Activated CD8-positive, alpha-beta memory T cell treated with anti-CD3 and anti-CD28 coated beads, Interleukin-2, amount 50 U/mL, for 4 hours (primary cell): ENCODE measurements around the gene TIGD7.
A peak's percentile ranks its signal among the peaks of the same experiment; 100 is the strongest.

Experiments
- DNase-seq: peaks from one replicate; pipeline ENCODE4 v3.0.0-alpha.2; 2020

Gene TIGD7, protein sequence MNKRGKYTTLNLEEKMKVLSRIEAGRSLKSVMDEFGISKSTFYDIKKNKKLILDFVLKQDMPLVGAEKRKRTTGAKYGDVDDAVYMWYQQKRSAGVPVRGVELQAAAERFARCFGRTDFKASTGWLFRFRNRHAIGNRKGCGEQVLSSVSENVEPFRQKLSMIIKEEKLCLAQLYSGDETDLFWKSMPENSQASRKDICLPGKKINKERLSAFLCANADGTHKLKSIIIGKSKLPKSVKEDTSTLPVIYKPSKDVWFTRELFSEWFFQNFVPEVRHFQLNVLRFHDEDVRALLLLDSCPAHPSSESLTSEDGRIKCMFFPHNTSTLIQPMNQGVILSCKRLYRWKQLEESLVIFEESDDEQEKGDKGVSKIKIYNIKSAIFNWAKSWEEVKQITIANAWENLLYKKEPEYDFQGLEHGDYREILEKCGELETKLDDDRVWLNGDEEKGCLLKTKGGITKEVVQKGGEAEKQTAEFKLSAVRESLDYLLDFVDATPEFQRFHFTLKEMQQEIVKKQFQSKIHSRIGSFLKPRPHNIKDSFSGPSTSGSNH

DNA sequence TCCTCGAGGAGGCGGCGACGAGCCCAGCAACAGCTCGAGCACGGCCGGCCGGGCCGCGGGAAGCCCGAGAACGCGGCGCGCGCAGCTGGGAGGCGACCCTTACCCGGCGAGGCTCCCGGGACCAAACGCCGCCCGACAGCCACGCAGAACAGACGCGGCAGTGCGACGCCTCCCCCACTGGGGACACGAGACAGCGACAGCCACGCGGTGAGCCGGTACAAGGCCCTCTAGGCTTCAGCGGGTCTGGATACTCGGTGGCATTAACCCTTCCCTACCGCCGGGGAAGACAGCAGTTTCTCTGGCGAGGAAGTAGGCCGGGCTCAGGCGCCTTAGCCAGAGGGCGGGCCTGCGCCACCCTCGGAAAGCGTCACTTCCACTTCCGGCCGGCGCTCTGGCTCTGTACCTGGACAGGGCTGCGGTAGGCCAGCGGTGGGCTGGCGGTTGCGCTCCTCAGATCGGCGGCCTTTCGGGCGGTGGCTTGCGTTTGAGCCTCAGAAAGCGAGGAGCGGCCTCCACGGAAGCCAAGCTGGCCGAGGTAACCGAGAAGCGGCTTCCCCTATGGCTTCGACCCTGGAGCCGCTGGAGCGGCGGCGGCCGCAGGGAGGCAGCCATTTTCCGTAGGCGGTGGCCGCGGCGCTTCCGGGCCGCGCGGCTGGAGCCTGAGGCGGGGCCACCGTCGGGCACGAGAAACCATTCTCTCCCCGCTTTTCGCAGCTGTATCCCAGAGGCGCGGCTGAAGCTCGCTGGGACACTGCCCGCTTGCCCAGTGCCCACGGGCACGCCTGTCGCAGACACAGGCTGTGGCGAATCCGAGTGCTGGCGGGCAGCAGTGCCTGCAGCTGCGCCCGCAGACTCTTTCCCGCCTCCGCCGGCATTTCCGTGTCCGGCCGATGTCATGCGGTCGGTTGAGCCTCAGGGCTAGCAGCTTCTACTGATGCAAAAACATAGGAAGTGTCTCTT, at the start of gene TIGD7, which contains the start of gene ZNF75A:
TIGD7 (minus strand) TSS at position 322 of the 960 bp plus-strand sequence. CDS start 4,816 bp downstream, outside the sequence.
ZNF75A (plus strand) TSS at position 389 of the 960 bp plus-strand sequence. CDS start 2,932 bp downstream, outside the sequence.
- DNase-seq = peak; percentile 83

DNA sequence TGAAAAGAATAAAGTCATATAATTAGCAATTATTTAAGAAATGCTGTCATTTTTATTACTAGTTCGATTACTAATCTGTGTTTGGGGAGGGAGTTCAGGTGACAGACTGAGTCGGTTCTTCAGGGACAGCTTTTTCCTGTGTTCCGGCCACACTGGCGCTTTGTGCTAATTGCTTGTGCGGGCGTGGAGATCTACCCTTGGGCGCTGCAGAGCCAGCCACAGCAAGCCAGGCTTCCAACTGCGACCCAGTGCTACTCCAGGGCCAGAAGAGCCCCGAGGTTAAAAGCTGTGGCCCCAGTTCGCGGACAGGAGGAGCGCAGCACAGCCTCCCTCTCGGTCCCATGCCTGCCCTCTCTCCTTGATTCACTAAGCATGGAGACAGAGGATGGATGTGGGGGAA, 43.9 kb upstream of the TIGD7 start:
- no peak for DNase-seq

DNA sequence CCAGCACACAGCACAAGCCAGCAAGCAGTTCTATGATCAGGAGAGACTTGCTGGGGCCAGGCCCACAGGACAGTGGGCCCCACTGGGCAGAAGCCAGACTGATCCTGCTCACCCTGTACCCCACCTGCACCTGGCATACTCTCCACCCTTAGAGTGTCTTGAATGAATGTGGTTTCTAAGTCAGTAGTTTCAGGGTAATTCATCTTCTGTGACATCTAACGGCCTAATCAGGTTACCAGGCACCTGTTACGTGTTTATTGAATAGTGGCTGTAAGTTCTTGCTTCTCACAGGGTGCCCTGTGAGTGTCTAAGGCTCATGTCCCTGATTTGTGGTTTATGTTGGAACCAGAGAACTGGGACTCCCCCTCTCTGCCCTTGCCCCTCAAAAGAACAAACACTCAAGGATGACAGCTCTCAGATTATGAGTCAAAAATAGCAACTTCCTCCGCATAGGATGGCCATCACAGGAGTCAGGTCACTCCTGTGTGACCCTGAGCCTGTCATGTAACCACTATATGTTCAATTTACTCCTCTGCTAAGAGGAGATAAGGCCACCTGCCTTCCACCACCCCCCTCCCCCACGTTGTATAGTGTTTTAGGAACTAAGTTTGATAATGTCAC, 43.4 kb upstream of the TIGD7 start:
- no peak for DNase-seq

DNA sequence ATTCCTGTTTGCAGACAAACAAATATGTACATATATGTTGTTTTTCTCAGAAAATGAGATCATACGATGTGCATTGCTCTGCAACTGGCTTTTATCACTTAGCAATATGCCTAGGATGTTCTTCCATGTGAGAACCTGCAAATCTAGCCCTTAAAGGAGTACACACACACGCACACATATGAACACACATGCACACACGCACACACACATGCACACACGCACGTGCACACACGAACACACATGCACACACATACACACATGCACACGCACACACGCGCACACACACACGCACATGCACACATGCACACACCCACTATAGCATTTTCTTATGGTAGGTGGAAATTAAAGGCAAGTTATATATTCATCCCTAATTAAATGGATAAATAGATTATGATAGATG, 42.4 kb upstream of the TIGD7 start:
- DNase-seq = no peak

DNA sequence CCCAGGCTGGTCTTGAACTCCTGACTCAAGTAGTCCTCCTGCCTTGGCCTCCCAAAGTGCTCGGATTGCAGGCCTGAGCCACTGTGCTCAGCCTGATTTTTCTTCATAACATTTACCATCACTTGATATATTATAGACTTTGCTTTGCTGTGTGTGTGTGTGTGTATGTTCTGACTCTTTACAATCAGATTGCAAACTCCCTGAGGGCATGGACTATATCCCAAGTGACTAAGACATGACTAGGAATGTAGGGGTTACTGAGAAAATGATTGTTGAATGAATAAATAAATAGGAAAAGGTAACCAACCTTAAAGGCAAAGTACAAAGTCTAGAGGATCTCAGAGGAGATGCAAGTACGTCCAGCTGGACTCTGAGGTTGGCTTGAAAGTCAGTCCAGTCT, 40.8 kb upstream of the TIGD7 start:
- no peak for DNase-seq

DNA sequence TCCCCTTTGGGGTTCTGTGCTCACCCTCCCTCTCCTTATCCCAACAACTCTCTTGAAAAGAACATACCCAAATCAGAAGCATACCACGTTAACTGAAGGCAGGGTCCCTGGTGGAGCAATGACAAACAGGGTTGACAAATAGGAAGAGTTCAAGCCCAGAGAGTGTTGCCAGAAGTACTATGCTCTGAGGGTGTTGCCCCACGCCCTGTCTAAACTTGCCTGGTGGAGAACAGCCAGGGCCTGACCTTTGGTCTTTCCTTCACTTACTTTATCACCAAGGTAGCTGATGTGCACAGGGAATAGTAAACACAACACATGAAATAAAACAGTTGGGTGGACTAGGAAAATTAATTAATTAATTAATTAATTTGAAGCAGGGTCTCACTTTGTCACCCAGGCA, 23.4 kb upstream of the TIGD7 start:
- DNase-seq = no peak

DNA sequence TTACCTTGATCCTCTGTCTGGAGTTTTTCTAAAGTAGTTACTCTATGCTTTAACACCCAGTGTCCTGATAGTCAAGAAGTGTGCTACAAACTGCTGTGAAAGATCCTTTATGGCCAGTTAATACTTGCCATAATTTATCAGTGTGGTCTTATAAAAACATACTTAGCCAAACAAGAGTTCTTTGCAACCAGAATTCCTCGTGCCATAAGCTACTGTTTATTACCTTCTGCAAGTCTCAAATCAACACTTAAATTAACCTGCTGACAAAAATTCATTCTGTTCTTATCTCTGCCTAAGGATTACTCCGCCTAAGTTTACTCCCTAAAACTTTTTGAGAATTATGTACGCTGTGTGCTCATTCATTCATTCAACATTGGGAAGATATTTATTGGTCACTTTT, 22.9 kb upstream of the TIGD7 start:
- DNase-seq = no peak

DNA sequence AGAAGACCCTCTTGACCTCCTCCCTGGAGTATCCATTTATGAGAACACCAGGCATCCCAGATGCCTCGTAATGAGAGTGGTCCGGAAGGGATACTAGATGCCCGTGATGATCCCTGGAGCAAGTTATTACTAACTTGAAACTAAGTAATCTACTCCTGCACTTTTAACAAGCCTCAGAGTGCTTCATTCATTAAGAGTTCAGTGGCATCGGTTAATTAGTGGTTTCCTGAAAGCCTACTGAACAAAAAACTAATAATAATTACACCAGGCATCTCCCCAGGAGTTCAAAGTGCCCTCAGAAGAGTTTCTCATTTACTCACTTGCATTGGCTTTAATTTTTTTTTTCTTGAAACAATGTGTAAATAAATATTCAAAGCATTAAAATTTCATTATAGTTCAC, 22.3 kb upstream of the TIGD7 start:
- DNase-seq = no peak

DNA sequence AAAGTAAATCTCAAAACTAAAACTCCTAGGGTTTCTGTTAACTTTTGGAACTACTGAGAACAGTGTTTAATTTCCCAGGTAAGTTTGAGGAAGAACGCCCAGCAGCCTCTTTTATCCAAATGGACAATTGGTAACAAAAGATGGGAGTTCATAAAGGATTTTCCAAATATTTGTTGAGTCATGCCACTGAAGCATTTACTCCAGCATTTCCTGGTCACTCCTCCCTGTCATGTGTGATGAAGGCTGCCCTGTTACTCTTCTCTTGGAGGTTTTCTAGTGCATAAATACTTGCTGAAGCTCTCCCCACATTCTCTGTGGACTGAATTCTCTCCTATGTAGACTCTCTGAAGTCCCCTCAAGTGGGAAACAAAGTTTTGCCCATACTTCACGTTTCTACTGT, 16.6 kb upstream of the TIGD7 start:
- DNase-seq = no peak

DNA sequence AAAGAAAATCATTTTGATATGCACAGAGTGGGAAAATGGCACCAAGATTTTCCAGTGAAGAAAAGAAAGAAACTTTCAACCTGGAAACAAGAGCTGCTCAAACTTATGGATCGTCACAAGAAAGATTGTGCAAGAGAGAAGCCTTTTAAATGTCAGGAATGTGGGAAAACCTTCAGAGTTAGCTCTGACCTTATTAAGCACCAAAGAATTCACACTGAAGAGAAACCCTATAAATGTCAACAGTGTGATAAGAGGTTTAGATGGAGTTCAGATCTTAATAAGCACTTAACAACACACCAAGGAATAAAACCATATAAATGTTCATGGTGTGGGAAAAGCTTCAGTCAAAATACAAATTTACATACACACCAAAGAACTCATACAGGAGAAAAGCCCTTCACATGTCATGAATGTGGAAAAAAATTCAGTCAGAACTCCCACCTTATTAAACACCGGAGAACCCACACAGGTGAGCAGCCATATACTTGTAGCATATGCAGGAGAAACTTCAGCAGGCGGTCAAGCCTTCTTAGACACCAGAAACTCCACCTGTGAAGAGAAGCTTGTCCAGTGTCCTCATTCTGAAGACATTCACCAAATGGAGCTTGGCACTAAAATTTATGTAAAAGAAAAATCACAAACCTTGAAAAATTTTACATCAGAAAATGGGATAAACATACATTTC, 12.2 kb upstream of the TIGD7 start:
- DNase-seq = no peak

DNA sequence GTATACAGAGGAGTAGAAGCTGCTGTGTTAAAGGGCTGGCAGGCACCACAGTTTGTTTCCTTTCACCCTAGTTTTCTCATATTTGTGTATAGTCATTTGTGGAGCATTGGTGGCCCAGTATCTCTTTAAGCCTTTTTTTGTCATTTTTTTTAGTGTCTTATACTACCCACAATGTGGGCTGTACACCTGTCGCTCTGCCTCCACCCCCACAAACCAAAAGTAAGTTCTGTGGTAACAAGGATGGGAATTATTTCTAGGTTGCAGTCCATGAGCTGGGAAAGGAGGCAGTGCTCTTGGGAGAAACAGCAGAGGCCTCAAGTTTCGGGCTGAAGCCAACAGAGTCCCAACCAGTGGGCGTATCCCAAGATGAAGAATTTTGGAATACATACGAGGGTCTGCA, 6.3 kb upstream of the TIGD7 start:
- no peak for DNase-seq

DNA sequence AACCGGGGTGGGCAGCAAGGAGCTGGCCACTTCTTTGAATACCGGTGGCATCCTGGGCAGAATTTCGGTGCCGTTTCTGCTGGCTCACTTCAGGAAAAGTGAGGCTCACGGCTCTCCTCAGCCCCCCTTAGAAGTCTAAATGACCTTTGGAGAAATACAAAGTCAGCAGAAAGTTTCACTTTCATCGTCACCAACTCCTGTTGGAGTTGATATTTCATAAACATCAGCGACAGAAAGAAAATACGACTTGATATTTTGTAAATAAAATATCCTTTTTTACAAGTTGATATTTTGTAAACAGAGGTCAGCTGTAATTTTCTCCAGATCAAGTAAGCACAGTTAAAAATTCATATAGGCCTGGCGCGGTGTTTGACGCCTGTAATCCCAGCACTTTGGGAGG, 848 bp upstream of the TIGD7 start:
- no peak for DNase-seq

DNA sequence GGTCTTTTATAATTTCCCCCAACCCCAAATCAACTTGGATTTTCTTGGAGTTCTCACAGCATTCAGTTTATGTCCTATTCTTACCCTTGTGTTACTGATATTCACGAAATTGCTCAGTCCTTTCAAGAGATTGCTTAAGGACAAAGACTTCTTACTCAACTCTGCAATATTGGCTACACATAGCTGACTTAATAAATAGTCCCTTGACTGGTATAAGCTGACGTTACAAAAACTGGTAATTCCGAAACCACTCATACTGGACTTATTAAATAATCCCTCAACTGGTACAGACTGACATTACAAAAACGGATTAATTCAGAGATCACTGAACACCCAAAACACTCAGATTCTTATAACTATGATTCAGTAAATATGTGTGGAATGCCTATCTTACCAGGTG, 860 bp downstream of the TIGD7 start:
- DNase-seq = no peak

DNA sequence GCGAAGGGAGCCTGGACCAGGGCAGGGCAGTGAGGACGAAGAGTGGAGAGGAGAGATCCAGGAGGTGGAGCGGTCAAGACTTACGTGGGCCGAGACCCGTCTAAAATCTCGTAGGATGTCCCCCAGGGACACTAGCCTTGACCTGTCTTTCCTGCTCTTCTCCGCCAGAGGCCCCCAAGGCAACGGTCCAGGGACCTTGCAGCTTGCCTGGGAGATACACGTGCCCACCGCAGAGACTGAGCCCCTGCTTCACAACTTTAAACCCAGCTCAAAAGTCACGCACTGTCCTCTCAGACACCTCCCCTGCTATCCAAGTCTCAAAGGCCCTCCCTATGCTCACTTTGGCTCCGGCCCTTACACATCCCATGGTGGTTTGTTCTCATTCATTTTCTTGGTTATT, 9.4 kb downstream of the TIGD7 start:
- DNase-seq = no peak

DNA sequence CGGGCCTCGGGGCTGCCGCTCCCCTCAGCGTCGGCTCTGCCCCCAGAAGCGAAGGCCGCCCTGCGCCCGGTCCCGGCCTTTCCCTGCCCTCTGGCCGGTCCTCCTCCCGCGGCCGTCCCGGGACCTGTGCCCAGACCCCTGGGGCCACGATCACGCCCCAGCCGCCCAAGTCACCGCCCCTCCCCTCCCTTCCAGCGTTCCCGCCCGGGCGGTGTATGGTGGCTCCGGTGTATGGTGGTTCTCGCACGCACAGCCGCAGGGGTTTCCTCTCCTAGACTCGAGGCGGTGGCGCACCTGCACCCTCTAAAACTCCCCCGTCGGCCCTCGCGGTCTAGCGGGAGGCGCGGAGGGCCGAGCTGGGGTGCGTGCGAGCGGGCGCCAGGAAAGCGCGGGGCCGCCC, 10.0 kb downstream of the TIGD7 start:
- DNase-seq = no peak

DNA sequence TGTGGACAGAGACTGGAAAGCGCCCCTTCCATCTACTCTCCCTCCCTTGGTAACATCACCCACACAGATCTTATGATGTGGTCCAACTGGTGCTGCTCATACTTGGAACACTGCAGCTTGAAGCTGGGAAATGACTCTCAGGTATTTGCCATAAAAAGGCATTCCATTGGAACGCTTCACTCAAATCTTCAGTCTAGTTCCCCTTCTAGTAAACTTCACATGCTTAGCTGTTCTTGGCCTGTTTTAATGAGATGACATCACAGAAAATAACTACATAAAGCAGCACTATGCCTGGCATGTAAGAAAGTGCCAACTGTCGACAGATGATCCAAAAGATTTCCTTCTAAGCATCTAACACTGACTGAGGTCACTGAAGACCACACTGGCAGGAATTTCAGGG, 12.6 kb downstream of the TIGD7 start:
- no peak for DNase-seq

DNA sequence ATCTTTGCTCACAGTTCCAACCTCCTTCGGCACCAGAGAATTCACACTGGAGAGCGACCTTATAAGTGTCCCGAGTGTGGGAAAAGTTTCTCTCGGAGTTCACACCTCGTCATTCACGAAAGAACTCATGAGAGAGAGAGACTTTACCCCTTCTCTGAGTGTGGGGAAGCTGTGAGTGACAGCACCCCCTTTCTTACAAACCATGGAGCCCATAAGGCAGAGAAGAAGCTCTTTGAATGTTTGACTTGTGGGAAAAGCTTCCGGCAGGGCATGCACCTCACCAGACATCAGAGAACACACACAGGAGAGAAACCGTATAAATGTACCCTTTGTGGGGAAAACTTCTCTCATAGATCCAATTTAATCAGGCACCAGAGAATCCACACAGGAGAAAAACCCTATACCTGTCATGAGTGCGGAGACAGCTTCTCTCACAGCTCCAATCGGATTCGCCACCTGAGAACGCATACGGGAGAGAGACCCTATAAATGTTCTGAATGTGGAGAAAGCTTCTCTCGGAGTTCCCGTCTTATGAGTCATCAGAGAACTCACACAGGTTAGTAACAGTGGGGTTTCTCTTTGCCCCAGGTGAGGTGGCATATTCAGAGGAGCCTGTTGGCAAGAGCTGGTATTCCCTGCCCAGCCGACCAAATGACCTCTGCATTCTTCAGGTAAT, 15.1 kb downstream of the TIGD7 start:
- no peak for DNase-seq

DNA sequence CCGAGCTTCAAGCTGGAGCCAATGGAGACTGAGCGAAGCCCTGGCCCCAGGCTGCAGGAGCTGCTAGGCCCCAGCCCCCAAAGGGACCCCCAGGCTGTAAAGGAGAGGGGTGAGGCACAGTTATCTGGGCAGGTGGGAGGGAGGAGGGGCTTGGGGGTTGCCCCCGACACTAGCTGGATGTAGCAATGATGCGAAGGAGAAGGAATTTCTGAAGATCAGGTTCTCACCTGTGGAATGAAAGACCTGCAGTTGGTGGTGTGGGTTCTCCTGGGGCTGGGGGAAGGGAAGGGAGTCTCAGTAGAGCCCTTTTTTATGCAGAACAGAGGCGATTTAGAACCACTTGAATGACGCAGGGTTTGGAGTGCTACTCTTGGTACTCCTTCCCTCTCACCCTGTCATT, 20.1 kb downstream of the TIGD7 start:
- no peak for DNase-seq

DNA sequence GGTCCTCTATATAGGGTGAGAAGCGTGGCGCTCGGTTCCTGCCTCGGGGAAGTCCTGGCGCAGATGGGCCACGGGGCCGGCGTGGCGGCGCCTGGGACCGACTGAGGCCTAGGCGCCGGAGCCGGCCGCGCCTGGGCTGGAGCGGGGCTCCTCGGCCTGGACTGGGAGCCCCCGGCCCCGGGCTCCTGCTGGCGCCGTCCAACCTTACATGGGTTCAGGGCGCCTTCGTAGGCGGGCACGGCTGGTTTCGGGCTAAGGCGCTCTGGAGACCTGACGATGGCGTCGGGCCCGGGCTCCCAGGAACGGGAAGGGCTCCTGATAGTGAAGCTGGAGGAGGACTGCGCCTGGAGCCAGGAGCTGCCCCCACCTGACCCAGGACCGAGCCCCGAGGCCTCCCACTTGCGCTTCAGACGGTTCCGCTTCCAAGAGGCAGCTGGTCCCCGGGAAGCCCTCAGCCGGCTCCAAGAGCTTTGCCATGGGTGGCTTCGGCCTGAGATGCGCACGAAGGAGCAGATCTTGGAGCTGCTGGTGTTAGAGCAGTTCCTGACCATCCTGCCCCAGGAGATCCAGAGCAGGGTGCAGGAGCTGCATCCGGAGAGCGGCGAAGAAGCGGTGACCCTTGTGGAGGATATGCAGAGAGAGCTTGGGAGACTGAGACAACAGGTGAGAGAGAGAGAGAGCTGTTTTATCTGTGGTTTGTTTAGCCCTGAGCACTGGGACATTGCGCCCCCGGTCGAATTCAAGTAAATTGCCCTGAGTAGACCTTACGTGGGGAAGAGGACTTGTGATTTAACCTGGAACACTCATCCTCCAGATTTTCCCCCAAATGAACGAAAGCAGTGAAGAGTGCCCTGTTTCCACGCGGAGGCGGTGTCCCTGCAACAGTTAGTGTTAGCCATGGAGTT, 21.4 kb downstream of the TIGD7 start:
- DNase-seq = no peak

DNA sequence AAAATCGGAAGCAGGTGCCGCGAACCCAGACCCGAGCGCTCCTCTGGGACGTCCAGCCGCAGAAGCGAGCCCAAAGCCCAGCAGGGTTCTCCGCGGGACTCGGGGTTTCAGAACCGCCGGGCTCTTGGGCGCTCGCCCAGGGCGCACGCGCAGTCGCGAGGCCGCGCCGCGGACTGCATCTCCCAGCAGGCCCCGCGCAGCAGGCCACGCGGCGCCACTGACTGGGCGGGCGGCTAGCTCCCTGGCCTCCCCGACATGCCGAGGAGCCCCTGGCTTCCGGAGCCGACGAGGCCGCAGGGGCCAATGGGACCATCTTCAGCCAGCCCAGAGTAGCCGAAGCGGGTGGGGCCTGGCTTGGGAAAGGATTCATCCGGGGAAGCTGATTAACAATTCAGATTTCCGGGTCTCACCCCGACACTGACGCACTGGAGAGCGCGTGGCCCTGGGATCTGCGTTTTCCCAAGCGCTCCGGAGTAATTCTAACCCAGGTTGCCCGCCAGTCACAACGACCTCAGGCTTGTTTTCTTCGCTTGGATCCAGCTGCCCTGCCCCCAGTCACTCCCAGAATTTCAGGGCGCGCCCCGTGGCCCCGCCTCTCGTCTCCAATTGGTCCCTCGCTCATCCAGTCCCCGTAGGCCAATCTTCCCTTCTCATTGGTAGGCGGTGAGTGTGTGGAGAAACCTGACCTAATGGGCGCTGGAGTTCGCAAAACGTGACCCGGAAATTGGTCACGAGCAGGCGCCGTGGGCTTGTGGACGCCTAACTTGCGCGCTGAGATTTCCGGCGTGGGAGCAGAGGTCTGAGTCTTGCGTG, 22.3 kb downstream of the TIGD7 start, which contains the start of gene ZNF263:
ZNF263 (plus strand) TSS at position 762 of the 813 bp plus-strand sequence. CDS start 328 bp downstream, outside the sequence.
- peak; percentile 91 for DNase-seq
